Testis (tissue), 5 donors: Measurements from ENCODE around the gene NDUFB11. TPM values are rescaled to one million over a fixed set of nuclear protein-coding genes. Genes with fewer than 3 reads are reported as not detected.
A peak's percentile ranks its signal among the peaks of the same experiment; 100 is the strongest.

Source experiments
- DNase-seq: peaks from one replicate; pipeline ENCODE4 v3.0.0-alpha.2; 2019
- H3K27ac ChIP-seq, 2 donors: fragments of 200-600 bp; sonication (generic); one replicate each; pipeline ENCODE4 v1.5.1; 2019
- H3K27me3 ChIP-seq: fragments of 200-600 bp; sonication (generic); one replicate; pipeline ENCODE4 v1.5.1; 2019
- H3K36me3 ChIP-seq: fragments of 200-600 bp; sonication (generic); one replicate; pipeline ENCODE4 v1.5.1; 2017; ENCODE audit warnings: low read depth; ENCODE audit errors: missing control alignments
- H3K4me1 ChIP-seq: fragments of 200-600 bp; sonication (generic); one replicate; pipeline ENCODE4 v1.5.1; 2019
- H3K4me3 ChIP-seq, 2 donors: fragments of 200-600 bp; sonication (generic); one replicate each; pipeline ENCODE4 v1.5.1; 2017 to 2019
- H3K9me3 ChIP-seq: fragments of 200-600 bp; sonication (generic); one replicate; pipeline ENCODE4 v1.5.1; 2017
- CTCF ChIP-seq, 3 experiments: fragments of 450-650 bp in 2 of 3; fragments of 200-600 bp in 1 of 3; sonication (generic) in 1 of 3; IDR thresholded peaks; one replicate each; pipeline ENCODE4 v1.5.1; 2016 to 2019; ENCODE audit warnings: antibody characterized with exemption in 3 of 3, mild to moderate bottlenecking in 2 of 3, moderate library complexity in 1 of 3
- POLR2A ChIP-seq: fragments of 450-650 bp; IDR thresholded peaks from one replicate; pipeline ENCODE4 v1.6.1; 2017; ENCODE audit warnings: antibody characterized with exemption, mild to moderate bottlenecking, moderate library complexity
- WGBS, 2 donors: methylation state at CpG; one replicate each; pipeline ENCODE4 v1.1.5; 2018; 5-methylcytosine and 5-hydroxymethylcytosine counted together
- intact Hi-C: fragments of 100-400 bp; cut with DNase I; formaldehyde crosslinking; loops from one replicate; pipeline ENCODE4 v1.15.1; 2023; ENCODE audit warnings: low total_unique reads
- long read RNA-seq, 2 donors: transcript quantifications; one replicate each; lab custom pipeline, GENCODE V29; 2026
- polyA plus RNA-seq: library from polyadenylated mRNA; stranded (reverse); fragments of 350-450 nt; fragmentation: Illumina TruSeq; extraction: RNeasy Lipid Tissue Mini Kit (QIAGEN cat#74804); gene quantifications from one replicate; pipeline ENCODE4 v1.2.3, GENCODE V29; 2014; ENCODE audit warnings: low read depth, low replicate concordance; ENCODE audit not compliant: insufficient read depth
- total RNA-seq, 2 donors: library from RNA; depleted of rRNA; stranded (reverse); fragments of >200 nt; gene quantifications; one replicate each; pipeline ENCODE4 v1.2.3, GENCODE V29; 2016

The NDUFB11 gene
- total RNA-seq: 10 to 100 TPM; 68.0 to 77.4 TPM
- 41.3 TPM for polyA plus RNA-seq
- long read RNA-seq, donor 1, transcript NDUFB11-201 (3 exons, 948 nt): minor isoform, 39 of 136 reads
- long read RNA-seq, donor 1, transcript NDUFB11-202 (3 exons, 1,388 nt): major isoform, 91 of 136 reads
- long read RNA-seq, donor 1, partial matches to known transcripts: 6 of 136 reads
- long read RNA-seq, donor 1, other reads (novel, unspliced or antisense): 0 of 136 reads
- long read RNA-seq, donor 2, transcript NDUFB11-201 (3 exons, 948 nt): minor isoform, 26 of 94 reads
- long read RNA-seq, donor 2, transcript NDUFB11-202 (3 exons, 1,388 nt): major isoform, 68 of 94 reads
- long read RNA-seq, donor 2, partial matches to known transcripts: 0 of 94 reads
- long read RNA-seq, donor 2, other reads (novel, unspliced or antisense): 0 of 94 reads

- no peaks in the 10 kb centered on the region for H3K9me3 ChIP-seq
- H3K4me1 ChIP-seq: peaks cover 7% of the 10 kb centered on the region
- H3K27ac ChIP-seq: peak within 1 kb of the TSS; percentile 93 to 96
- intact Hi-C loops: no loop called here
- peak; percentile 95 for DNase-seq
- no peaks in the 10 kb centered on the region for H3K27me3 ChIP-seq
- TF ChIP-seq POLR2A (no peak), CTCF (IDR thresholded peaks at IDR 0.05) (peak; percentile 54 to 92 (median 81))
- peak within 1 kb of the TSS; percentile 73 to 77 for H3K4me3 ChIP-seq
- 1% methylated on average over 35 of the region's 54 CpGs; no CpG with 5 or more reads in 1 of the 2 donors for WGBS, 2 donors
- H3K36me3 ChIP-seq: no peaks in the 10 kb centered on the region
Observed at GRCh38 chrX:47144626-47145394, at the start of gene NDUFB11, which contains the start of gene RBM10. Gene NDUFB11 (minus strand): TSS chrX:47144702. CDS start chrX:47144679, 23 bp downstream. Gene RBM10 (plus strand): TSS chrX:47145221. CDS start chrX:47147482, 2,261 bp downstream.

GRCh38 chrX:47193475-47194193 is 49.1 kb upstream of the NDUFB11 start, which contains the start of gene UBA1:
Gene UBA1 (plus strand): TSS chrX:47193829. CDS start chrX:47198803, 4,974 bp downstream.
- Histone ChIP-seq H3K27me3 (no peaks in the 10 kb centered on the region), H3K36me3 (no peaks in the 10 kb centered on the region), H3K9me3 (no peaks in the 10 kb centered on the region), H3K4me1 (peaks cover 2% of the 10 kb centered on the region), H3K4me3 (peak within 1 kb of the TSS; percentile 69 to 78), H3K27ac (peak within 1 kb of the TSS; percentile 94 to 97)
- TF ChIP-seq POLR2A: peak; percentile 48
- TF ChIP-seq CTCF (IDR thresholded peaks at IDR 0.05): peak; percentile 69 to 94 (median 94)
- DNase-seq: peak; percentile 96
- WGBS, 2 donors: 1 to 3% methylated on average over 8 to 40 of the region's 50 CpGs
- intact Hi-C loops: loop anchor here (10.0 kb wide), 2 partner anchors 181 to 331 kb away; partner anchors contain the start of gene ZNF157

GRCh38 chrX:47191806-47192401 is 47.4 kb upstream of the NDUFB11 start:
- Histone ChIP-seq H3K27me3 (no peaks in the 10 kb centered on the region), H3K4me3 (peak overlapping the region in 1 of 2 donors; percentile 63), H3K9me3 (no peaks in the 10 kb centered on the region), H3K4me1 (peaks cover 2% of the 10 kb centered on the region), H3K36me3 (no peaks in the 10 kb centered on the region), H3K27ac (no peak overlapping the region)
- no peak for DNase-seq
- 38 to 68% methylated on average over 6 to 16 of the region's 16 CpGs for WGBS, 2 donors
- intact Hi-C loops: loop anchor here (10.0 kb wide), 2 partner anchors 183 to 333 kb away; partner anchors contain the start of gene ZNF157
- TF ChIP-seq CTCF (IDR thresholded peaks at IDR 0.05) (no peak), POLR2A (no peak)

- WGBS, 2 donors: 6 to 25% methylated on average over 8 to 24 of the region's 26 CpGs
- Histone ChIP-seq H3K27me3 (no peaks in the 10 kb centered on the region), H3K27ac (no peak overlapping the region), H3K9me3 (no peaks in the 10 kb centered on the region), H3K36me3 (no peaks in the 10 kb centered on the region), H3K4me3 (peak overlapping the region; percentile 46 to 63), H3K4me1 (peaks cover 2% of the 10 kb centered on the region)
- TF ChIP-seq POLR2A (no peak), CTCF (IDR thresholded peaks at IDR 0.05) (no peak)
- intact Hi-C loops: loop anchor here (10.0 kb wide), 2 partner anchors 183 to 333 kb away; partner anchors contain the start of gene ZNF157
- no peak for DNase-seq
Observed at GRCh38 chrX:47191331-47191730, 46.8 kb upstream of the NDUFB11 start.
